Bone marrow (tissue), 2 donors: ENCODE measurements around the gene MIOX.

Source experiments
- DNase-seq, 2 donors: peaks; one replicate each; lab custom pipeline; 2025; lab: John Stamatoyannopoulos, UW

MIOX gene

GRCh38 chr22:50490531-50491308 is 4.1 kb downstream of the MIOX start:
- peak in 1 of 2 donors; percentile 43 for DNase-seq

- DNase-seq, result no peak
Measured at GRCh38 chr22:50497093-50497492, 10.4 kb downstream of the MIOX start.

GRCh38 chr22:50498322-50498890 is 11.7 kb downstream of the MIOX start:
- DNase-seq, result peak in 1 of 2 donors; percentile 59

- no peak for DNase-seq
Measured at GRCh38 chr22:50500452-50500851, 13.8 kb downstream of the MIOX start.

GRCh38 chr22:50502096-50502495 is 15.4 kb downstream of the MIOX start:
- DNase-seq, result no peak

- no peak for DNase-seq
Measured at GRCh38 chr22:50502628-50503474, 16.2 kb downstream of the MIOX start.

- DNase-seq, result no peak
Measured at GRCh38 chr22:50503475-50504145, 17.0 kb downstream of the MIOX start.

GRCh38 chr22:50504369-50505211 is 17.9 kb downstream of the MIOX start:
- no peak for DNase-seq

GRCh38 chr22:50505276-50505775 is 18.7 kb downstream of the MIOX start:
- no peak for DNase-seq

- DNase-seq, result no peak
Measured at GRCh38 chr22:50505776-50506610, 19.3 kb downstream of the MIOX start.

GRCh38 chr22:50506611-50507420 is 20.2 kb downstream of the MIOX start:
- no peak for DNase-seq

GRCh38 chr22:50507421-50507990 is 20.8 kb downstream of the MIOX start, which contains the start of gene LMF2:
Gene LMF2, minus strand, starts transcription at chr22:50507702. Its CDS starts 27 bp downstream, at chr22:50507675.
- DNase-seq, result peak in 1 of 2 donors; percentile 90

GRCh38 chr22:50507991-50508884 is 21.6 kb downstream of the MIOX start, which contains the start of gene NCAPH2:
Gene NCAPH2, plus strand, starts transcription at chr22:50508224. Its CDS starts 114 bp downstream, at chr22:50508338.
- DNase-seq, result peak; percentile 90 to 100

GRCh38 chr22:50508897-50509296 is 22.2 kb downstream of the MIOX start:
- DNase-seq, result no peak

GRCh38 chr22:50513175-50513574 is 26.5 kb downstream of the MIOX start:
- DNase-seq, result no peak

- DNase-seq, result no peak
Measured at GRCh38 chr22:50516068-50516467, 29.4 kb downstream of the MIOX start.

- DNase-seq, result no peak
Measured at GRCh38 chr22:50516891-50517290, 30.2 kb downstream of the MIOX start.
